Immature natural killer cell (primary cell): Measurements from ENCODE around the gene NISCH. TPM values are rescaled to one million over a fixed set of nuclear protein-coding genes. Genes with fewer than 3 reads are reported as not detected.

Source experiments
- DNase-seq, 3 donors: peaks; one replicate each; pipeline ENCODE4 v3.0.0; 2022; ENCODE audit warnings: mixed read lengths in 1 of 3
- H3K27ac Mint-ChIP-seq, 6 donors: one replicate each; pipeline ENCODE4 v1.8.0; 2020; ENCODE audit warnings: mixed read lengths in 6 of 6, mild to moderate bottlenecking in 5 of 6, inconsistent platforms in 4 of 6, moderate library complexity in 3 of 6
- H3K27me3 Mint-ChIP-seq, 3 donors: one replicate each; pipeline ENCODE4 v1.8.0; 2020 to 2021; ENCODE audit warnings: low read depth in 3 of 3, mild to moderate bottlenecking in 3 of 3, mixed read lengths in 3 of 3, moderate library complexity in 3 of 3, inconsistent platforms in 1 of 3
- H3K36me3 Mint-ChIP-seq, 3 donors: one replicate each; pipeline ENCODE4 v1.8.0; 2020; ENCODE audit warnings: mixed read lengths in 3 of 3, inconsistent platforms in 2 of 3, mild to moderate bottlenecking in 2 of 3
- H3K4me1 Mint-ChIP-seq, 2 donors: one replicate each; pipeline ENCODE4 v1.8.0; 2020; ENCODE audit warnings: inconsistent platforms in 2 of 2, mild to moderate bottlenecking in 2 of 2, mixed read lengths in 2 of 2, moderate library complexity in 1 of 2
- H3K4me3 Mint-ChIP-seq, 5 donors: one replicate each; pipeline ENCODE4 v1.8.0; 2020; ENCODE audit warnings: mild to moderate bottlenecking in 5 of 5, mixed read lengths in 5 of 5, inconsistent platforms in 3 of 5, moderate library complexity in 3 of 5
- H3K9me3 Mint-ChIP-seq, 6 donors: one replicate each; pipeline ENCODE4 v1.8.0; 2020; ENCODE audit warnings: mild to moderate bottlenecking in 6 of 6, mixed read lengths in 6 of 6, inconsistent platforms in 4 of 6, moderate library complexity in 3 of 6
- polyA plus RNA-seq, 3 donors: library from polyadenylated mRNA; unstranded; fragments of 300-500 nt; fragmentation: Illumina TruSeq; gene quantifications; one replicate each; pipeline ENCODE4 v1.2.3, GENCODE V29; 2021

Gene NISCH
- polyA plus RNA-seq, 3 donors from 2014 or later, result 11.3 to 25.9 (median 12.3) TPM

DNA sequence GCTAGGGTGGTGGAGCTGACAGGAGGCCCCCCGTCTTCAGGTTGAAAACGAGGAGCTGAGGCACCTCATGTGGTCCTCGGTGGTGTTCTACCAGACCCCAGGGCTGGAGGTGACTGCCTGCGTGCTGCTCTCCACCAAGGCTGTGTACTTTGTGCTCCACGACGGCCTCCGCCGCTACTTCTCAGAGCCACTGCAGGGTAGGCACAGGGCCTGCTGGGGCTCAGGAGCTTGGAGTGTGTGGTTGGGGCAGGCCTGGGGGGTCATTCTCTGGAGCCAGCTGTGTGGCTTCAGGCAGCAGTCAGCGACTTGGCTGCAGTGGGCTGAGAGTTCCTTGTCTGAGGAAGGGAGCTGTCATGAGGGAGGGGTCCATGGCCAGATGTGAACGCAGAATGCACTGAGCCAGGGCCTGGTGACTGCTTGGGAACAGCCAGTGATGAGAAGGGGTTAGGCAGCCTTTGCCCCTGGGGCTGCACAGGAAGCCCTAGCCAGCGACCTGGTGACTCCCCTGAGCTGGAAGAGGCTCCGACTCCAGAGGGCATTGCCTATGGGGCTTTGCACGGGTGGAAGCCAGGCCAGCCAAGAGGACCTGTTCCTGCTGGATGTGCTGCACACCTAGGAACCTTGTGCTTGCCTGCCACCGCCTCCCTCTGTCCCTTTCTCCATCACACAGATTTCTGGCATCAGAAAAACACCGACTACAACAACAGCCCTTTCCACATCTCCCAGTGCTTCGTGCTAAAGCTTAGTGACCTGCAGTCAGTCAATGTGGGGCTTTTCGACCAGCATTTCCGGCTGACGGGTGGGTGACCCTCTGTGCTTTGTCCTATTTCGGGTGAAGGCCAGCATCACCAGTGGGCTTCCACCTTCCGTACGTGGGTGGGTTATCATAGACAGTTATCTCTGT, 34.9 kb downstream of the NISCH start:
- peaks cover 0 to 4% of the 10 kb centered on the region in 2 donors for H3K4me1 Mint-ChIP-seq
- no peak overlapping the region for H3K4me3 Mint-ChIP-seq
- H3K36me3 Mint-ChIP-seq, result peaks cover 7 to 15% (median 9%) of the 10 kb centered on the region in 3 donors
- no peaks in the 10 kb centered on the region for H3K9me3 Mint-ChIP-seq
- H3K27me3 Mint-ChIP-seq, result peaks cover 0 to 3% (median 1%) of the 10 kb centered on the region in 3 donors
- no peak for DNase-seq
- peak overlapping the region in 1 of 6 donors; percentile 45 for H3K27ac Mint-ChIP-seq

DNA sequence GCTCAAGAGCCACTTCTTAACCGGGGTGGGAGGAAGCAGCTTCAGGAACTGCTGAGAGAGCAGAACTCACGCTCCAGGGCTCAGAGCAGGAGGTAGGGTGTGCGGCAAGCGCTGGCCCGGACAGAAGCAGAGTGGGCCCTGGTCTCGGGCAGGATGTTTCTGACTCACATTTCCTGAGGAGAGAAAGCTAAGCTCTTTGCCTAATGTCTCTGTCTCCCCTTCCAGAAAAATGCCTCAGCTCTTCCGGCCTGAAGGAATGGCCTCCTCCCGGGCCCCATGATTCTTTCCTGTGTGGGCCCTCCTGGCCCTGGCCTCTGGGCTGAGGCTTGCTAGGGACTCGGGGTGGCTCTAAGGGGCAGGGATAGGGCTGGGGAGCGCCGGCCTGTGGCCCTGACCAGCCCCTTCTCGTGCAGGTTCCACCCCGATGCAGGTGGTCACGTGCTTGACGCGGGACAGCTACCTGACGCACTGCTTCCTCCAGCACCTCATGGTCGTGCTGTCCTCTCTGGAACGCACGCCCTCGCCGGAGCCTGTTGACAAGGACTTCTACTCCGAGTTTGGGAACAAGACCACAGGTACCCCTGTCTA, 35.6 kb downstream of the NISCH start:
- no peak overlapping the region for H3K27ac Mint-ChIP-seq

DNA sequence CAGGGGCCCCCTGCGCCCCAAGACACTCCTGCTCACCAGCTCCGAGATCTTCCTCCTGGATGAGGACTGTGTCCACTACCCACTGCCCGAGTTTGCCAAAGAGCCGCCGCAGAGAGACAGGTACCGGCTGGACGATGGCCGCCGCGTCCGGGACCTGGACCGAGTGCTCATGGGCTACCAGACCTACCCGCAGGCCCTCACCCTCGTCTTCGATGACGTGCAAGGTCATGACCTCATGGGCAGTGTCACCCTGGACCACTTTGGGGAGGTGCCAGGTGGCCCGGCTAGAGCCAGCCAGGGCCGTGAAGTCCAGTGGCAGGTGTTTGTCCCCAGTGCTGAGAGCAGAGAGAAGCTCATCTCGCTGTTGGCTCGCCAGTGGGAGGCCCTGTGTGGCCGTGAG, 36.7 kb downstream of the NISCH start:
- Mint-ChIP-seq H3K4me3 (no peak overlapping the region), H3K27ac (no peak overlapping the region), H3K27me3 (peaks cover 0 to 3% (median 1%) of the 10 kb centered on the region in 3 donors), H3K36me3 (peaks cover 7 to 15% (median 9%) of the 10 kb centered on the region in 3 donors), H3K9me3 (no peaks in the 10 kb centered on the region), H3K4me1 (peaks cover 0 to 4% of the 10 kb centered on the region in 2 donors)
- DNase-seq, result no peak

More for the DNA sequence above, 35.6 kb downstream of the NISCH start:
- H3K4me1 Mint-ChIP-seq, result peaks cover 0 to 4% of the 10 kb centered on the region in 2 donors
- H3K36me3 Mint-ChIP-seq, result peaks cover 7 to 15% (median 9%) of the 10 kb centered on the region in 3 donors
- H3K27me3 Mint-ChIP-seq, result peaks cover 0 to 3% (median 1%) of the 10 kb centered on the region in 3 donors
- no peak for DNase-seq
- no peak overlapping the region for H3K4me3 Mint-ChIP-seq
- H3K9me3 Mint-ChIP-seq, result no peaks in the 10 kb centered on the region

DNA sequence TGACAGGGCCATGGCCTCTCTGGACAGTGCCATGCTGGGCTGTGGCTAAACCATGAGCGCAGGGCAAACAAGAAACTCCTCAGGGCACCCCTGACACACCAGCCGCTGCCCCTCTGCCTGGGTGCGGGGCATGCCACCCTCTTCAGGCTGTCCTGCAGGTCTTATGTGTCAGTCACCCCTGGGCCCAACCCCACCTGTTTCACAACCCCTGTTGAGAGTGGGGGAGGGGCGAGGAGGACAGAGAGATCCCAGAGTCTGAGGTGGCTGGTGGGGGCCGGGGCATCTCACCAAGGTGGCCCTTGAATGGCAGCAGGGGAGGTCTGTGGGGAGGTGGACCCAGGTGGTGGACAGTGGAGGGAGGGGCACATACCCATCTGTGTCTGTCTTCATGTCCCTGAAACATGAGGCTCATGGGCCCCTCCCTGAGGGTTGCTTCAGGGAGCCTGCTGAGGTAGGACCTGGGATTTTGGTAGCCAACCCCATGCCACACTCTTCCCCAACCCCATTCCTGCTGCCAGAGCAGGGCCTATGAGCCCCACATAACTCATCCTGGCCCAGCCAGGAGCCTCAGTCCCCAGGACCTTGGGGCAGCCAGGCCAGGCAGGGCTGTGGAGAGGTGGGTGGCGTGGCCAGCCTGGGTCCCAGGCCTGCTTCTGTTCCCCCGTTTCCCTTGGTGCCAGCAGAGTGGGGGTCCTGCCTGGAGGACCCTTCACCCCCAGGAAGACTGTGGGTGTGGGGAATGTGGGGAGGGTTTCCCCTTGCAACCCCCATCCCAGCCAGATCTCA, 38.0 kb downstream of the NISCH start:
- peaks cover 0 to 3% (median 0%) of the 10 kb centered on the region in 3 donors for H3K27me3 Mint-ChIP-seq
- H3K4me3 Mint-ChIP-seq, result no peak overlapping the region
- H3K36me3 Mint-ChIP-seq, result peaks cover 5 to 11% (median 7%) of the 10 kb centered on the region in 3 donors
- H3K4me1 Mint-ChIP-seq, result peaks cover 0 to 4% of the 10 kb centered on the region in 2 donors
- DNase-seq, result no peak
- H3K9me3 Mint-ChIP-seq, result no peaks in the 10 kb centered on the region
- no peak overlapping the region for H3K27ac Mint-ChIP-seq

DNA sequence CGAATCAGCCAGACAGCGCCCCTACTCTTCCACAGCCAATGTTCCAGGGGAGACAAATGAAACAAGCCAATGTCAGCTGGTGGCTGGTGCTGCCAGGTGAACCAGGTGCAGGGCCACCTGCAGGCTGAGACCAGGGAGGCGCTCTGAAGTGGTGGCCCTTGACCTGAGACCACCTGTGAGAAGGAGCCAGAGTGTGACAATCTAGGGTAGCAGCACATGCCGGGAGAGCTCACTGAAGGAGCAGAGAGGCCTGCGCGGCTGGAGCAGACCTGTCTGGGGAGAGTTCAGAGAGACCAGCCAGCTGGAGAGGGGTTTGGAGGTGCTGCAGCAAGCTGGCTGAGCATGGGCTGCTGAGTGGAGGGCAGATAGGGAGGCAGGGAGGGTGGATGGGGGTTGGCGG, 39.0 kb downstream of the NISCH start:
- Mint-ChIP-seq H3K4me3 (peak overlapping the region in 1 of 5 donors; percentile 46), H3K4me1 (peaks cover 0 to 4% of the 10 kb centered on the region in 2 donors), H3K36me3 (peaks cover 5 to 11% (median 7%) of the 10 kb centered on the region in 3 donors), H3K27ac (no peak overlapping the region), H3K9me3 (no peaks in the 10 kb centered on the region), H3K27me3 (peaks cover 0 to 3% (median 0%) of the 10 kb centered on the region in 3 donors)
- DNase-seq, result no peak

DNA sequence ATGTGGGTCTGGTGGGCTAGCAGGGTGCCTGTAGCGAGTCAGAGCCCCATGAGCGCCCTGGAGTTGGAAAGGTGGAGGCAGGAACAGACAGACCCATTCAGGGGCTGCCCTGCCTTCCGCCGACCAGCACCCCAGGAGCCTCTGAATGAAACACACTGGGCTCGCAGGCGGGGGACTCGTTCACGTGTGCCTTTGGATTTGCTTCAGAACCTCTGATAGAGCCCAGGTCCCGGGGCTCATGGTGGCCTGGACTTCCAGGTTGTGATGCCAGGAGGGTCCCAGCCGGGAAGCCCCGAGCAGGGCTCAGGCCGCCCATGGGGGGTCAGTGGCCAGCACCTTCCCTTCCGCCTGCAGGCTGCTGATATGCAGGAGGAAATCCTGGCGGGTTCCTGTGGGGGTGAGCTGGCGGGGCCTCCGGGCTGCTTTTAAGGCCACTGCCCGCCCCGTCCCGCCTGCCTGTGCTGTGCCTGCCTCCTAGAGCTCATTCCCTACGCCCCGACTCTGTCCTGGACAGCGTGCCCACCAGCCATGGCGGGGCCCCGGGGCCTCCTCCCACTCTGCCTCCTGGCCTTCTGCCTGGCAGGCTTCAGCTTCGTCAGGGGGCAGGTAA, 39.6 kb downstream of the NISCH start, which contains the start of gene STAB1:
Gene STAB1 (plus strand): TSS at position 453 of the 610 bp plus-strand sequence. CDS start 76 bp downstream, at position 529.
- H3K4me1 Mint-ChIP-seq, result peaks cover 0 to 4% of the 10 kb centered on the region in 2 donors
- no peaks in the 10 kb centered on the region for H3K9me3 Mint-ChIP-seq
- DNase-seq, result no peak
- H3K36me3 Mint-ChIP-seq, result peaks cover 5 to 11% (median 7%) of the 10 kb centered on the region in 3 donors
- peaks cover 0 to 3% (median 0%) of the 10 kb centered on the region in 3 donors for H3K27me3 Mint-ChIP-seq
- H3K4me3 Mint-ChIP-seq, result peak within 1 kb of the TSS in 1 of 5 donors; percentile 46
- no peak within 1 kb of the TSS for H3K27ac Mint-ChIP-seq

DNA sequence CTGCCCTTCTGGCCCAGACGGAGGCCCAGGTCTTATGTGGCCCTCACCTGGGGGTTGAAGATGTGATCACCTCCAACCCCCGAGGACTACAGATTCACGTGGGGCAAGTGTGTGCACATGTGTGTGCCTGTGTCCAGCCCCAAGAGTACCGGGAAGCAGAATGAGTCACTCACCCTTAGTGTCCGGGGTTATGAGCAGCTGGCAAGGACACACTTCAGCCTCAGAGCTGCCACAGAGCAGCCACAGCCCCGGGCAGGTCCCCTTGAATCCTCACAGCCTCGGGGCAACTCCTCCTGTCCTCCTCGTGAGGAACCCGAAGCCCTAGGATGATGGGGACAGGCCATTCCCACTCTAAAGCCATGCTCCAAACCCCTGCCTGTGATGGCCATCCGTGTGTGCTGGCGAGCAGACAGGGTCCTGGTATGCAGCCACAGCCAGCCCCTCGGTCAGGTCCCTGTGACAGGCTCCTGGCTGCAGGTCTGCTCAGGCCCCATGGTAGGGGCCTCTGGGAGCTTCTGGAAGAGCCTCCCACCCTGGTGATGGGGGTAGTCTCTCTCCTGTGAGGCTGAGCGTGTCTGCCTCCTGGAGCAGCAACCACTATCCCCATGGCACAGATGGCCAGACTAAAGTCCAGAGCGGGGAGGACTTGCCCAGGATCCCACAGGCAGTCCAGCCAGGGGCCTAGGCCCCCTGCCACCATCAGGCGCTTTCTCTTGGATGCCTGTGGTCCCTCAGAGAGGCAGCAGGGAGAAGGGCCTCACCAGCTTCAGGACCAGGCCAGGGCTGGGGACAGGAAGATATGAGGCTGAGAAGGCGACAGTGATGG, 40.6 kb downstream of the NISCH start:
- Mint-ChIP-seq H3K36me3 (peaks cover 3 to 7% (median 5%) of the 10 kb centered on the region in 3 donors), H3K4me1 (peaks cover 0 to 4% of the 10 kb centered on the region in 2 donors), H3K9me3 (no peaks in the 10 kb centered on the region), H3K4me3 (no peak overlapping the region), H3K27me3 (peaks cover 0 to 3% (median 0%) of the 10 kb centered on the region in 3 donors), H3K27ac (no peak overlapping the region)
- no peak for DNase-seq

DNA sequence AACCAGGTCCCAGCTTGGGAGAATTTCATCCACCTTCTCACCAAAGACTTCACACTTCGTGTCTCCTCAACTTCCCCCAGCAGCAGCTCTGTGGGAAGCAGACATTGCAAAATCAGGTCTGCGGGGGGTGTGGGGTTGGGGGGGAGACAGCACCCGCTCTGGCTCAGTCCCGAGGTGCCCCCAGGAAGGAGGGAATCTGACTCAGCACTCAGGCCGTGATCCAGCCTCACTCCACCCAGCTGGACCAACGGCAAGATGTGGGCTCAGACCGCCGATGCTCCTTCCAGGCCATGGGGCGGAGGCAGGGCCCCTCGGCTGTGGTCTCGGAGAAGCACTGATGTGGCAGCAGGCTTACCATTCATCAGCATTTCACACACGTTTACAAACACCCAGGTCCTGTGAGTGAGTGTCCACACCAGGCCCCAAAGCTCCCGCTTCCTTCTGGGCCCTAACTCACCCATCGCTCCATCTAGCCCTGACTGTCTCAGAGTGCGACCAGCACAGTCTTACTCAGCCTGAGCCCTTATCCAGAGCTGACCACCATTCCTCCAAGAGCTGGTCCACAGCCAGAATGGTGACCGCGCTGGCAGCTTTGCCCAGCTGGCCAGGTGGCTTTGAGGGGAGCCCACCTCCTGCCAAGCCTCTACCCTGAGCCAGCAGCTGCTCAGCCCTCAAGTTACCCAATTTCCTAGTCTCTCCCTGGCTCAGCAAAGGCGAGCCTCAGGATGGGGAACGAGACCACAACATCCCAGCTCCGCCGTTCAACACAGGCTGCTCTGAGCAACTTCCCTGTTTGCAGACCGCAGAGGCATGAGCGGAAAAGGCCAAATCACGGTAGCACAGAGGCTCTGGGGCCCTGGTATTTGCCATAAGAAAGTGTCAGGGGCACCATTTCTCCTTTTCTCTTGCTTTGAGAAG, 43.0 kb downstream of the NISCH start:
- H3K4me1 Mint-ChIP-seq, result peaks cover 0 to 4% of the 10 kb centered on the region in 2 donors
- H3K4me3 Mint-ChIP-seq, result no peak overlapping the region
- no peaks in the 10 kb centered on the region for H3K9me3 Mint-ChIP-seq
- peaks cover 0 to 3% (median 0%) of the 10 kb centered on the region in 3 donors for H3K27me3 Mint-ChIP-seq
- H3K36me3 Mint-ChIP-seq, result no peaks in the 10 kb centered on the region
- no peak for DNase-seq
- H3K27ac Mint-ChIP-seq, result no peak overlapping the region

DNA sequence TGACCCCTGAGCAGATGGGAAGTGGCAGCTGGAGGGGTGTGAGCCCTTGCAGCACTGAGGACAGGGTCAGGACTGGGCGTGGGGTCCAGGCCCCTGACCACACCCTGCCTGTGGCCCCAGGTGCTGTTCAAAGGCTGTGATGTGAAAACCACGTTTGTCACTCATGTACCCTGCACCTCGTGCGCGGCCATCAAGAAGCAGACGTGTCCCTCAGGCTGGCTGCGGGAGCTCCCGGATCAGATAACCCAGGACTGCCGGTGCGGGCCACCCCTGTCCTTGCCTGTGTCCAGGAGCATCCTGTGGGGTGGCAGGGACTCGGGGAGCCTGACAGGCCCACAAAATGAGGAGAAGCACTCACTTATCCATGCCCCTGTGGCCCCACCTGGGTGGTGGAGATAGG, 45.6 kb downstream of the NISCH start:
- no peak overlapping the region for H3K4me3 Mint-ChIP-seq

DNA sequence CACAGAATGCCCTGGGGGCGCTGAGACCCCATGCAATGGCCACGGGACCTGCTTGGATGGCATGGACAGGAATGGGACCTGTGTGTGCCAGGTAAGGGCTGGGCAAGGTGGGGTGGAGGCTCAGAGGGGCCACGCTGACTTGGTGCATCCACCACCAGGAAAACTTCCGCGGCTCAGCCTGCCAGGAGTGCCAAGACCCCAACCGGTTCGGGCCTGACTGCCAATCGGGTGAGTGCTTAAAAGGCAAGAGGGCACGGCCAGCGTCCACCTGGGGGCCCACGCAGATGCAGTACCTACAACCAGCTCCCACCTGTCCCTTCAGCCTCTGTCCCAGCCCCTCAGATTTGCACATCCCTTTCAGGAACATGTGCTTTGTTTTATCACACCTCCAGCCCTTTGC, 46.6 kb downstream of the NISCH start:
- no peak for DNase-seq
- no peaks in the 10 kb centered on the region for H3K4me1 Mint-ChIP-seq
- no peak overlapping the region for H3K27ac Mint-ChIP-seq
- no peak overlapping the region for H3K4me3 Mint-ChIP-seq
- no peaks in the 10 kb centered on the region for H3K9me3 Mint-ChIP-seq
- H3K27me3 Mint-ChIP-seq, result peaks cover 0 to 4% (median 0%) of the 10 kb centered on the region in 3 donors
- H3K36me3 Mint-ChIP-seq, result no peaks in the 10 kb centered on the region

More for the DNA sequence above, 45.6 kb downstream of the NISCH start:
- Mint-ChIP-seq H3K4me1 (no peaks in the 10 kb centered on the region), H3K9me3 (no peaks in the 10 kb centered on the region), H3K36me3 (no peaks in the 10 kb centered on the region), H3K27ac (no peak overlapping the region), H3K27me3 (peaks cover 0 to 3% (median 0%) of the 10 kb centered on the region in 3 donors)
- DNase-seq, result no peak

DNA sequence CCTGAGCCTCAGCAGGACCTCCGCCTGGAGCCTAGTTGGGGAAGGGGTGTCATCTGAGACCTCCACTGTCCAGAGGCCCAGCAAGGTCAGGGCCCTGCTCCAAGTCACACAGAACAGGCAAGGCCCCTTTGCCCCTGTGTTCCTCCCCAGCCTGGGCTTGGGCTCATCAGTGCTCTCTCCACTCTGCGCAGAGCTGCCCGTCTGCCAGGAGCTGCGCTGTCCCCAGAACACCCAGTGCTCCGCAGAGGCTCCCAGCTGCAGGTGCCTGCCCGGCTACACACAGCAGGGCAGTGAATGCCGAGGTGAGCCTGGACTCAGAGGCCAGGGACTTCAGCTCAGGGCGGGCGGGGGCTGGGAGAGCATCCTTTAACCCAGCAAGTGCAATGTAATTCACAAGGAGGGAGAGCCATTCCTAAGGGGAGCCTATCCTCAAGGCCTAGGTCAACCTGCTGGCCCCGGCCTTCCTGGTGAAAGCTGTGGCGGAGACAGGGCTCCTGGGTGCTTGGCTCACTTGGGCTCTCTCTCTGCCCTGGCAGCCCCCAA, 47.5 kb downstream of the NISCH start:
- Mint-ChIP-seq H3K9me3 (no peaks in the 10 kb centered on the region), H3K27ac (no peak overlapping the region), H3K4me1 (no peaks in the 10 kb centered on the region), H3K27me3 (peaks cover 0 to 1% (median 0%) of the 10 kb centered on the region in 3 donors), H3K36me3 (no peaks in the 10 kb centered on the region), H3K4me3 (no peak overlapping the region)
- no peak for DNase-seq
